ENCODE measurements around the gene UQCRC2.
"Not testable (repeated sequence)": the region's sequence is repeated elsewhere in the genome, so short reads cannot be mapped to it uniquely, and the experiment has no call there.

The UQCRC2 gene

DNA sequence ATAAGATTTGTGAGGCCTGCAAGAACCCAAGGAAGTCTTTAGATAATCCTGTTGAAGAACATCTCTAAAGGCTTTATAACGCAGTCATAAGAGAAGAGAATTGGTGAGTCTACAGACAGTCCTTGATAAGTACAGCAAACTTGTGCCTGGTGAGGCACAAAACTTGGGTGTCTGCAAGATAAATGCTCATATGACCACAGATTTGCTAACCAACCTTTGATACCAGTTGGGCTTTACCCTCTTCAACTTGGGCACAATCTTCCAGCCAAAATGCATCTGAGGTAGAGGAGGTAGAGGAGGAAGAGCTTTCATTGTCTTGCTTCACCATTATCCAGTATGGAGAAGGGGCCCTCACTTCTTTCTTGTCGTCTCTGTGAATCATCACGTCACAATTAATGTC is 30.9 kb downstream of the UQCRC2 start:
- no peak for DNase-seq

GRCh38 chr16:21985524-21985923 is 32.4 kb downstream of the UQCRC2 start:
- DNase-seq, result no peak

DNA sequence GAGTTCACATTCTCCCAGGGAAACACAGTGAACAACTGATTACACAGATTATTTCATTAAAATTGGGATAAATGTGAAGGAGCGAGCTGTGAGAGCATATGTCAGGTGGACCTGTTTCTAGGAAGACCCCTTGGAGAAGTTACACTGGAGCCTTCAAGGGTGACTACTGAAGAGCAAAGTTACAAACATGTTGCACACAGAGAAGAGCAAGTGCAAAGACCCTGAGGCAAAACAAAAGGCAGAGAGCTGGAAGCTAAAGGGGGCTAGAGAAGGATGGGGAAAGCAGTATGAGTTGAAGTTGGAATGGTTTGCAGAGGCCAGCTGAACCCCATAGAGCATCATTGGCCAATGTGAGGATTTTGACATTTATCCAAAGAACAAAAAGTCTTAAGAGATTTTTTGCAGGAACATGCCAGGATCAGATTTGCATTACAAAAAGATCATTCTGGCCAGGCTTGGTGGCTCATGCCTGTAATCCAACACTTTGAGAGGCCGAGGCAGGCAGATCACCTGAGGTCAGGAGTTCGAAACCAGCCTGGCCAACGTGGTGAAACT is 33.6 kb downstream of the UQCRC2 start:
- no peak for DNase-seq

- DNase-seq, result no peak
Observed at GRCh38 chr16:21987498-21987897, 34.3 kb downstream of the UQCRC2 start.

DNA sequence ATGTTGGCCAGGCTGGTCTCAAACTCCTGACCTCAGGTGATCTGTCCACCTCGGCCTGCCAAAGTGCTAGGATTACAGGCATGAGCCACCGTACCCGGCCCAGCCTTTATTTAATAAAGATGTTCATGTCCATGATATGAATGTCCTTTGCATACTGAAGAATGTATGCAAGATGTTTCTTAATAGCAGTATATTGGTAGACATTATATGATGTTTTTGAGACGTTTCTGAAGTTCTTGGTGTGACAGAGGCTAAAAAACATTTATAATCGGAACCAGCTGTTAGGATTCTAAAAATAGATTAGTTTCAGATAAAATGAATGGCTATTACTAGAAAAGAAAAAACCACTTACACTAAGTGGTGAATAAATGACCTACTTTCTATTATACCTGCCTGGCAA is 36.0 kb downstream of the UQCRC2 start:
- no peak for DNase-seq

DNA sequence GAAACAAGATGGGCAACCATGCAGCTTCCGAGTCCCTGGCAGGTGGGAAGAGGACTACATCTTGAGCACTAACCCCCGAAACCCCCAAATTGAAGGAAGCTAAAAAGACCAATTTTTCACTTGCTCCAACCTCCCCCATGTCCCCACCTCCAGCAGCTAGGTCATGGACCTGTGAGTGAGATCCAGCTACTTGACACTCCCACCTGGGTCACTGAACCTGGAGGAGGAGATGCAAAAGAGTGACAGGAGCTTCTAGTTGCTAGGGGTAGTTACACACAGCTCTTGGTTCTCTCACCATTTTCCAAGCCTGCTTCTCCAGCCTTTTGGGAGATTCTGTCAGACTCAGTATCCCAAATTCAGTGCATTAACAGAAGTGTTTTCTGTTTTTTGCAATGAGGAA is 36.6 kb downstream of the UQCRC2 start:
- no peak for DNase-seq

- DNase-seq, result no peak
Observed at GRCh38 chr16:21990381-21990944, 37.3 kb downstream of the UQCRC2 start.

GRCh38 chr16:21991621-21992020 is 38.5 kb downstream of the UQCRC2 start:
- DNase-seq, result no peak

- DNase-seq, result no peak
Observed at GRCh38 chr16:21994856-21995465, 41.8 kb downstream of the UQCRC2 start.

GRCh38 chr16:21996923-21997696 is 43.9 kb downstream of the UQCRC2 start:
- no peak for DNase-seq

GRCh38 chr16:21997697-21998480 is 44.7 kb downstream of the UQCRC2 start:
- no peak for DNase-seq

GRCh38 chr16:22001591-22001990 is 48.4 kb downstream of the UQCRC2 start:
- no peak for DNase-seq

DNA sequence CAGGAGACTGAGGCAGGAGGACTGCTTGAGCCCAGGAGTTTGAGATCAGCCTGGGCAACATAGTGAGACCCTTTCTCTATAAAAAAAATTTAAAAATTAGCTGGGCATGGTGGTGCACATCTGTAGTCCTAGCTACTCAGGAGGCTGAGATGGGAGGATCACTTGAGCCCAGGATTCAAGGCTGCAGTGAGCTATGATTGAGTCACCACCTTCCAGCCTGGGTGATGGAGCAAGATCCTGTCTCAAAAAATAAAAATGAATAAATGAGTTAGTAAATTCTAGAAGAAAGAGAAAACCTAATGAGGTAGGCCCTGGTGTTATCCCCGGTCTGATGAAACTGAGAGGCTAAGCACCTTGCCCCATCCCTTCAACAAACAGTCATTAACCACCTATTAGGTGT is 48.9 kb downstream of the UQCRC2 start:
- DNase-seq, result not testable (repeated sequence)

- no peak for DNase-seq
Observed at GRCh38 chr16:22003195-22003594, 50.0 kb downstream of the UQCRC2 start.

DNA sequence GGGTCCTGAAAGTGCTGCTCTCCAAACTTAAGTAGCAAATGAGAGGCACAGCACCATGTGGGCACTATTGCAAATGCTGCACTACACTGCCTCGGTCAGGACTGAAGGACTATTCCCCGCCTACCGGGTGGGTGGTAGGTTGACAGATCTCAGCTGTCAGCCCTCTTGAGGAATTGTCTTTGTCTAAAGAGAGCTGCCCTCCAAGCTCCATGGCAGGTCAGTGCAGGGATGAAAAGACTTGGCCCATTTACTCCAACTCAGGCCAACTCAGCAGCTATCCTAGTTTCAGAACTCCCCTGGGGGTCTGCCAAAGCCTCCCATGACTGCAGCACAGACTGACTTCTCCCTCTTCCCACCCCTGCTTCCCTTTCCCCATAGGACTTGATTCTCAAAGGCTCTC is 51.2 kb downstream of the UQCRC2 start:
- DNase-seq, result no peak

DNA sequence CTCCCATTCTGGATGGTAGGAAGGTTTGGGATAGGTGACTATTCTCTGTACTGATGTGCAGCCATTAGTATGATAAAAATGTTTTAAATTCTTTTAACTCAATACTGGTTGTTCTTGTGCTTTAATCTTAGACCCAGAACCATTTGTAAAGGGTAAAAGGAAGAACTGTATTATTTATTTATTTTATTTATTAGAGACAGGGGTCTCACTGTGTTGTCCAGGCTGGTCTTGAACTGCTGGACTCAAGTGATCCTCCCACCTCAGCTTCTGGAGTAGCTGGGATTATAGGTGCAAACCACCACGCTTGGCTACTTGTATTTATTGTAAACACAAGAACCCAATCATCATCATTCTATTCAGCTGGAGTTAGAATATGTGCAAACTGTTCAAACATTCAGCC is 52.6 kb downstream of the UQCRC2 start:
- no peak for DNase-seq

DNA sequence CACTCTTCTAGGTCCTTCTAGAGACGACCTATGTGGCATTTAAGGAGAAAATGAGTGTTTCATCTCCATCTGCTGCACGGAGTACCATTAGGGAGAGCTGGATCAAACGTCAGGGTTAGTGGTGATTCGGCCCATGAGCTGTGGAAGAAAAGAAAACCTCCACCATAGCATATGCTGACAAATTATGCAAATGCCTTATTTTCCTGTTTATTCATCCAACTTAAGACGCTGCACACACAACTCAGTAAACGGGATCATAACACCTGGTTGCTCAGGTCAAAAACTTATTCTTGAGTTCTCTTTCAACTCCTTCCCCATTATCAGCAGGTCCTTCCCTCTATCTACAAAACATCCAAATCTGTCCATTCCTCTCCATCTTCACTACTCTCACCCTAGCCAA is 53.5 kb downstream of the UQCRC2 start:
- no peak for DNase-seq

DNA sequence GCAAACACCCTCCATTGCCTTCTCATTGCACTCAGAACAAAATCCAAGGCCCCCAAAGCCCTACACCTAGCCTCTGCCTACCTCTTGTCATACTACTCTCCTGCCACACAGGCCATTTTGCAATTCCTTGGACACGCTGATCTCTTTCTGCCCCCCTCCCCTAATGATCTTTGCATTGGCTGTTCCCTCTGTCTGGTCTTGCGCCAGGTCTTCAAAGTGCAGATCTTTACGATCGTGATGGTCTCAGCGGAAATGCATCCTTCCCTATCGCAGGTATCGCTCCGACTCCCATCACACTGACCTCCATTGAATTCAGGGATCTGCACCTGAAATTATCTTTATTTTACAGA is 54.0 kb downstream of the UQCRC2 start:
- DNase-seq, result no peak

DNA sequence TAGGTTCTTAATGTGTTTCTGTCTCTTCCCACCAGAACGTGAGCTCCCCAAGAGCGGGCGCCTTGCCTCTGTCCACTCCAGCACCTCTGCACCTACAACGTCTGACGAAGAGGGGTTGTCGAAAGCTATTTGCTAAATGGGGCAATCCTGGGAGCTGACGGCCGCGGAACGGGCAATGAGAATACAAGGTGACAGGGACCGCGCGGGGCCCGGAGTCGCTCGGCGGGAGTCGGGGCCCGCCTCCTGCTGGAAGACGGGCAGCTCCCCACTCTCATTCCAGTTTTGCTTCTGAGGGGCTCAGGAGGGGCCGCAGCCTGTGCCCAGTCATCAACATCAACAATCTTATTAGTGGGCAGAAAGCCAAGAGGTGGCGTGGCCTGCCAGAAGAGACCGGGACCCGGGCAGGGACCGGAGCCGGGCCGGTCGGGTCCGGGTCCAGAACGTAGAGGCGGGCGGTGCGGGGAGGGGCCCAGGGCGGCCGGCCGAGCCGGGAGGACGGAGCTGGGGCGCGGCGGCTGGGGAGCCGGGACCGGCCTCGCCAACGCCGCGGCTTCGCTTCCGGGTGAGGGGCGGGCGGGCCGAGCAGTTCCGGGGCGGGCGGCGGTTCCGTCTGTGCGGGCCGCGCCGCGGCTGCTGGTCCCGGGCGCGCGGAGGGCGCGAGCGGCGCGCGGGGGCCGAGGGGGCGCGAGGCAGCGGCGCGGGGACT is 54.5 kb downstream of the UQCRC2 start, which contains the start of gene MOSMO:
Gene MOSMO (plus strand): TSS at position 603 of the 706 bp plus-strand sequence. CDS start 191 bp downstream, outside the sequence.
- DNase-seq, result peak; percentile 33 to 73

GRCh38 chr16:22008215-22009059 is 55.3 kb downstream of the UQCRC2 start:
- DNase-seq, result no peak

- DNase-seq, result no peak
Observed at GRCh38 chr16:22010902-22011301, 57.7 kb downstream of the UQCRC2 start.

DNA sequence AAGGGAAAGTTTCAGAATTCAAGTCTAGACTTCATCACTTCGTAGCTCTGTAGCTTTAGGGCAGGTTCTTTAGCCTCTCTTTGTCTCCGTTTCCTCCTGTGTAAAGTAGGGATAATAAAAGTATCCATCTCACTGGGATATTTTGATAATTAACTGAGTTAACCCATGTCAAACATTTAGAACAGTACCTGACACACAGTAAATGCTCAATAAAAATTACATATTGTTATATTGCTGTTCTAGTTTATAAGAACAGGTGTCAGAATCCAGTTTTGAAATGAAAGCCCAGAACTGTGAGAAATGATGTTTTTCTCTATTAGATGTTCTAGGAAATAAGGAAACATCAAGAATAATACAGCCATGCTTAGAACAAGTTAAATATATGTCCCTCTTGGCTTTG is 59.1 kb downstream of the UQCRC2 start:
- DNase-seq, result no peak
